Stomach (tissue), 9 donors: ENCODE measurements around the gene PSMG1. TPM values are rescaled to one million over a fixed set of nuclear protein-coding genes. Genes with fewer than 3 reads are reported as not detected.

Experiments
- DNase-seq, 2 donors: peaks; one replicate each; pipeline versions ENCODE4 v3.0.0 to v3.0.0-alpha.2; 2013 to 2019
- H3K27ac ChIP-seq, 5 donors: fragments of 200-600 bp in 4 of 5; sonication (generic) in 4 of 5; one replicate each; pipeline ENCODE4 v1.5.1; 2013 to 2019; ENCODE audit warnings: mild to moderate bottlenecking in 1 of 5, moderate library complexity in 1 of 5
- H3K27me3 ChIP-seq, 3 donors: fragments of 200-600 bp; sonication (generic); one replicate each; pipeline ENCODE4 v1.5.1; 2017 to 2019; ENCODE audit warnings: mixed run types in 1 of 3
- H3K36me3 ChIP-seq, 4 donors: fragments of 200-600 bp; sonication (generic); 1 replicate in 3 of 4; 2 replicates in 1 of 4; pipeline ENCODE4 v1.5.1; 2016 to 2019
- H3K4me1 ChIP-seq, 4 donors: fragments of 200-600 bp; sonication (generic); one replicate each; pipeline ENCODE4 v1.5.1; 2016 to 2019
- H3K4me3 ChIP-seq, 4 donors: fragments of 200-600 bp; sonication (generic) in 3 of 4; one replicate each; pipeline ENCODE4 v1.5.1; 2016 to 2019; ENCODE audit warnings: mild to moderate bottlenecking in 1 of 4
- H3K9me3 ChIP-seq, 4 donors: fragments of 200-600 bp; sonication (generic); one replicate each; pipeline ENCODE4 v1.5.1; 2016 to 2019
- EP300 ChIP-seq: sonication (generic); formaldehyde crosslinking; IDR thresholded peaks from one replicate; pipeline ENCODE4 v1.6.1; 2017; ENCODE audit warnings: antibody characterized with exemption
- POLR2A ChIP-seq, 4 donors: fragments of 450-650 bp; IDR thresholded peaks; one replicate each; pipeline ENCODE4 v1.6.1; 2016; ENCODE audit warnings: antibody characterized with exemption in 4 of 4, control low read depth in 2 of 4, mild to moderate bottlenecking in 1 of 4, moderate library complexity in 1 of 4
- POLR2AphosphoS5 ChIP-seq, 3 donors: sonication (generic); formaldehyde crosslinking; IDR thresholded peaks; one replicate each; pipeline ENCODE4 v1.6.1; 2016; ENCODE audit warnings: antibody characterized with exemption in 3 of 3
- WGBS, 5 donors: extraction: QIAGEN DNeasy Blood & Tissue Kit in 3 of 5; methylation state at CpG; one replicate each; pipeline versions ENCODE4 v1.1.5 to v1.1.7; 2013 to 2018; 5-methylcytosine and 5-hydroxymethylcytosine counted together
- intact Hi-C: fragments of 100-400 bp; cut with DNase I; formaldehyde crosslinking; loops from one replicate; pipeline ENCODE4 v1.15.1; 2023; ENCODE audit warnings: low total_unique reads
- polyA plus RNA-seq, 3 donors: library from polyadenylated mRNA; stranded (reverse); fragments of 200-250 nt; gene quantifications; one replicate each; pipeline ENCODE4 v1.2.3, GENCODE V29; 2013
- total RNA-seq, 5 donors: library from RNA; depleted of rRNA; stranded (reverse); fragments of >200 nt; gene quantifications; one replicate each; pipeline versions ENCODE4 v1.1.0 to v1.2.3, GENCODE V29; 2014 to 2016
- TF ChIP-seq, protein P1 (sequence below), 7 experiments: fragments of 450-650 bp in 4 of 7; fragments of 200-600 bp in 3 of 7; sonication (generic) in 3 of 7; IDR thresholded peaks; one replicate each; pipeline ENCODE4 v1.5.1; 2016 to 2019; ENCODE audit warnings: antibody characterized with exemption in 7 of 7, control low read depth in 2 of 7, mild to moderate bottlenecking in 1 of 7
- donor health status: healthy with polysubstance abuse.
- donor health status: Bipolar disorder and iron deficiency.
- donor health status: healthy.

PSMG1 gene
- total and polyA plus RNA-seq, 8 donors = 11.6 to 53.2 (median 32.5) TPM; not detected in 1

DNA sequence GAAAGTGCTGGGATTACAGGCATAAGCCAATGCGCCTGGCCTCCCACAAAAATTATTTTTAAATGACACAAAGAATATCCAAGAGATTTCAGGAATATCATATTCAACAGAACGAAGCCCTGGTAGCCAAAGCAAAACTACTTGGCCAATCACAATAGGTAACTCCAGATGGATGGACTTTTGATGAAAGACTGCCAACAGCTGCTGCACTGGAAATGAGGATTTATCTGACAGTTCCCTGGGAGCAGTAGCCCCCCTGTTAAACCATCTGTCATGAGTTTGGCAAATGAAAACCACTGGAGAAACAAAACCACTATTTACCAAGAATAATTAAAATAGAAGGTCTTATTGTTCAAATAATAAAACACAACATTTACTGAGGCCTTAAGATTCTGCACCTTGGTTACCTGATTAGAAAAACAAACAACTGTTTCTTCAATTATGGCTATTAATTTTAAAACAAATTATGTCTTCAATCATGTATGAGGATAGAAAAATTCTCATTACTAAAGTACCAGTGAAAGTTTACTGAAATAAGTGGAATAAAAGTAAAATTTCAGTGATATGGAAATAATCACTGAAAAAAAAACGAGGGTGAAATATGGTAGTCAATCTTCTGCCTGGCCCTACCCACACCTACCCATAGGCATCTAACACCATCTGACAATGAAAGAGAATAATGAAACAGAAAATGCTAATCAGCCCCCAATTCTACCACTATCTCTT, 34.3 kb upstream of the PSMG1 start:
- 74 to 87% (median 82%) methylated on average over 3 of the region's 3 CpGs for WGBS, 5 donors
- intact Hi-C loops = no loop called here
- Histone ChIP-seq H3K27me3 (no peaks in the 10 kb centered on the region), H3K9me3 (no peaks in the 10 kb centered on the region), H3K36me3 (peaks cover 0 to 91% (median 84%) of the 10 kb centered on the region in 4 donors), H3K4me3 (no peak overlapping the region), H3K4me1 (no peaks in the 10 kb centered on the region), H3K27ac (no peak overlapping the region)
- DNase-seq = no peak
- TF ChIP-seq EP300 (no peak), POLR2A (IDR thresholded peaks at IDR 0.05) (no peak), POLR2AphosphoS5 (IDR thresholded peaks at IDR 0.05) (no peak)
- TF ChIP-seq, protein P1, sequence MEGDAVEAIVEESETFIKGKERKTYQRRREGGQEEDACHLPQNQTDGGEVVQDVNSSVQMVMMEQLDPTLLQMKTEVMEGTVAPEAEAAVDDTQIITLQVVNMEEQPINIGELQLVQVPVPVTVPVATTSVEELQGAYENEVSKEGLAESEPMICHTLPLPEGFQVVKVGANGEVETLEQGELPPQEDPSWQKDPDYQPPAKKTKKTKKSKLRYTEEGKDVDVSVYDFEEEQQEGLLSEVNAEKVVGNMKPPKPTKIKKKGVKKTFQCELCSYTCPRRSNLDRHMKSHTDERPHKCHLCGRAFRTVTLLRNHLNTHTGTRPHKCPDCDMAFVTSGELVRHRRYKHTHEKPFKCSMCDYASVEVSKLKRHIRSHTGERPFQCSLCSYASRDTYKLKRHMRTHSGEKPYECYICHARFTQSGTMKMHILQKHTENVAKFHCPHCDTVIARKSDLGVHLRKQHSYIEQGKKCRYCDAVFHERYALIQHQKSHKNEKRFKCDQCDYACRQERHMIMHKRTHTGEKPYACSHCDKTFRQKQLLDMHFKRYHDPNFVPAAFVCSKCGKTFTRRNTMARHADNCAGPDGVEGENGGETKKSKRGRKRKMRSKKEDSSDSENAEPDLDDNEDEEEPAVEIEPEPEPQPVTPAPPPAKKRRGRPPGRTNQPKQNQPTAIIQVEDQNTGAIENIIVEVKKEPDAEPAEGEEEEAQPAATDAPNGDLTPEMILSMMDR (IDR thresholded peaks at IDR 0.05) = no peak

DNA sequence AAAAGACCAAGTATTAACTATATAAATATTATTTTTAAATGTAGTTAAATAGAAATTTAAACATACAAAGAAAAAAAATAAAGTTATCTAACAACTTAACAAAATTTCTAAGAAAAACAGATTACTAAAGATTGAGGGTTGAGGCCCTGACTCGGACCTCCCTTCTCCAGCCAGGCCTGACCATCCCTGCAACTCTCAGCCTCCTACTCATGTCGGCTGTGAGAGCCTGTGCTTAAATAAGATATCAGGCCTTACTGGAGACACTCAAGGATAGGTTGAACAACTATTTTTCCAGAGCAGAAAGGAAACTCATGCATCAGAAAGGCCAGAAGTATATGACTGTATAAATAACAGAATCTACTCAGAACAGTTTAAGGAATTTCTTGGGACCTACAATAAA, 33.0 kb upstream of the PSMG1 start:
- H3K4me1 ChIP-seq = no peaks in the 10 kb centered on the region
- no peaks in the 10 kb centered on the region for H3K27me3 ChIP-seq
- no peaks in the 10 kb centered on the region for H3K9me3 ChIP-seq
- H3K36me3 ChIP-seq = peaks cover 0 to 91% (median 84%) of the 10 kb centered on the region in 4 donors
- TF ChIP-seq POLR2A (IDR thresholded peaks at IDR 0.05) (no peak), POLR2AphosphoS5 (IDR thresholded peaks at IDR 0.05) (no peak), EP300 (no peak)
- TF ChIP-seq, protein P1 (IDR thresholded peaks at IDR 0.05) = no peak
- no peak overlapping the region for H3K27ac ChIP-seq
- no peak overlapping the region for H3K4me3 ChIP-seq
- intact Hi-C loops = no loop called here
- 78 to 90% (median 85%) methylated on average over 2 of the region's 2 CpGs for WGBS, 5 donors
- DNase-seq = no peak

DNA sequence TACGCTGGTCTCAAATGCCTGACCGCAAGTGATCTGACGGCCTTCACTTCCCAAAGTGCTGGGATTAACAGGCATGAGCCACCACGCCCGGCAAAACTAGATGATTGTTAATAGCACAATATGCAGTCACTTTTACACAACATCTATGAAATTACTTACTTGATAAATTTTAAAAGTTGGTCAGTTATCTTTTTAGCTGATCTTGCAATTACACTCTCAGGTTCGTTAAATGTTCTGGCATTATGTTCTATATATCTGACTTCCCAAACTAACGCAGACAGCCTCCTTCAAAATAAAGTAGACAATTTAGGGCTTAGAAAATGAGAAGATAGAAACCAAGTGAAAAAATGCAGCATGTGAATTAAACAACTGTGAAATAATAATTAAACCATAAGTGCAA, 31.8 kb upstream of the PSMG1 start:
- no peak for DNase-seq
- intact Hi-C loops = no loop called here
- no peak for TF ChIP-seq POLR2A (IDR thresholded peaks at IDR 0.05)
- no peak for TF ChIP-seq EP300
- TF ChIP-seq POLR2AphosphoS5 (IDR thresholded peaks at IDR 0.05) = no peak
- TF ChIP-seq, protein P1 (IDR thresholded peaks at IDR 0.05) = no peak
- Histone ChIP-seq H3K4me3 (no peak overlapping the region), H3K36me3 (peaks cover 0 to 93% (median 89%) of the 10 kb centered on the region in 4 donors), H3K27me3 (no peaks in the 10 kb centered on the region), H3K9me3 (no peaks in the 10 kb centered on the region), H3K4me1 (no peaks in the 10 kb centered on the region), H3K27ac (no peak overlapping the region)
- WGBS, 5 donors = 94 to 96% (median 96%) methylated on average over 7 of the region's 7 CpGs

DNA sequence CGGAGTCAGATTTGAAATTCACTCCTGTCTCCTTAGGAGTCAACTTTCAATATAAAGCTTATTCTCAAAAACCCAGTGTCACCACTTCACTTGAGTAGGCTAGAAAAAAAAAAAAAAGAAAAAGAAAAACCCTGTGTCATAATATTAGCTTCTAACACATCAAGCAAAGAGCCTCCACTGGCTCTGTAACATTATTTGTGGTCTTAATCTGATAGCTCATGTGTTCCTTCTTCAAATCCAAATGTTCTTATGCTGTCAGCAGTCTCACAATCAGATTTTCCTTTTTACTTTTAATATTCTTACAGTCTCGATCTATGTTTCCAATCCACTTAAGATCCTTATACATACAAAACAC, 26.1 kb upstream of the PSMG1 start:
- no peaks in the 10 kb centered on the region for H3K27me3 ChIP-seq
- 73 to 91% (median 90%) methylated on average over 2 of the region's 2 CpGs for whole genome bisulfite sequencing, 5 donors
- H3K4me3 ChIP-seq = no peak overlapping the region
- peaks cover 0 to 5% (median 0%) of the 10 kb centered on the region in 4 donors for H3K4me1 ChIP-seq
- no peak for DNase-seq
- H3K27ac ChIP-seq = no peak overlapping the region
- peaks cover 23 to 98% (median 96%) of the 10 kb centered on the region in 4 donors for H3K36me3 ChIP-seq
- no peaks in the 10 kb centered on the region for H3K9me3 ChIP-seq
- no peak for TF ChIP-seq POLR2AphosphoS5 (IDR thresholded peaks at IDR 0.05)
- no peak for TF ChIP-seq POLR2A (IDR thresholded peaks at IDR 0.05)
- TF ChIP-seq, protein P1 (IDR thresholded peaks at IDR 0.05) = no peak
- no peak for TF ChIP-seq EP300
- intact Hi-C loops = no loop called here
